Subcutaneous adipose tissue (tissue), 4 donors: Measurements from ENCODE around the gene MAPK14. TPM values are rescaled to one million over a fixed set of nuclear protein-coding genes. Genes with fewer than 3 reads are reported as not detected.

Source experiments
- CTCF ChIP-seq: fragments of 450-650 bp; IDR thresholded peaks from one replicate; pipeline ENCODE4 v1.5.1; 2016; ENCODE audit warnings: low read depth, mild to moderate bottlenecking, control low read depth, antibody characterized with exemption, moderate library complexity
- total RNA-seq, 4 donors: library from RNA; depleted of rRNA; stranded (reverse); fragments of >200 nt; gene quantifications; one replicate each; pipeline ENCODE4 v1.1.0, GENCODE V29; 2016

MAPK14 gene
- total RNA-seq, 4 donors from 2014 or later: 78.2 to 96.5 (median 88.8) TPM

DNA sequence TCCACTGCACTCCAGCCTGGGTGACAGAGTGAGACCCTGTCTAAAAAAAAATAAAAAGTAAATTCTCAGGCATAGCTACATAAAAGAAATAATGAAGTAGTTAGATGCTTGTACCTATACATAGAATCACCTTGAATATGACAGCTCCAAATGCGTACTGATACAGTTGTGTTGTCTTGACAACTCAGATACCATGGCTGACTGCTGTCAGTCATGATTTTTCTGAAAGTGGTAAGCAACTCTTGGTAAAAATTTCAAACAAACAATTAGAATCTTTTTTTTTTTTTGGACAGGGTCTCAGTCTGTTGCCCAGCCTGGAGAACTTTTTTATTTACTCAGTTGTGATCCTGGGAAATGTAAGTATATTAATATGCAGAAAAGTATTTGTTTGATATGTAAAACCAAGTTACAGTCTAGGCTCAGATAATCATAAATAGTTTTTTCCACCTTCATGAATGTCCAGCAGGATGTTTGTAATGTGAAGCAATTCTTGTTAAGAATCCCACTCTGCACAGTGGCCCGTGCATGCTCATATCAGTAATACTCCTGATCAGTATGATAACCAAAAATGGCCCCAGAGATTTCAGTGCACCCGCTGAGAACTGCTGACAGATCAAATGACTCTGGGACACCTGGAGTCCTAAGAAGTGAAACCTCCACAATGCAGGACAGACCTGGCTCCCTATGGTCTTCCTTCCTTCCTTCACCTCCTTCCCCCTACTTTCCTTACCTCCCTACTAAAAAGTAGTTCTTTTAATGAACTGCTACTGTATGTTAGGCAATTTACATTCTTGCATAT, 88.7 kb downstream of the MAPK14 start:
- TF ChIP-seq CTCF: no peak

GRCh38 chr6:36116943-36117342, 89.3 kb downstream of the MAPK14 start:
- no peak for TF ChIP-seq CTCF

- no peak for TF ChIP-seq CTCF
Measured at GRCh38 chr6:36117658-36118549, 90.3 kb downstream of the MAPK14 start.

GRCh38 chr6:36118550-36119107, 91.0 kb downstream of the MAPK14 start:
- no peak for TF ChIP-seq CTCF

GRCh38 chr6:36119209-36119608, 91.6 kb downstream of the MAPK14 start:
- no peak for TF ChIP-seq CTCF

DNA sequence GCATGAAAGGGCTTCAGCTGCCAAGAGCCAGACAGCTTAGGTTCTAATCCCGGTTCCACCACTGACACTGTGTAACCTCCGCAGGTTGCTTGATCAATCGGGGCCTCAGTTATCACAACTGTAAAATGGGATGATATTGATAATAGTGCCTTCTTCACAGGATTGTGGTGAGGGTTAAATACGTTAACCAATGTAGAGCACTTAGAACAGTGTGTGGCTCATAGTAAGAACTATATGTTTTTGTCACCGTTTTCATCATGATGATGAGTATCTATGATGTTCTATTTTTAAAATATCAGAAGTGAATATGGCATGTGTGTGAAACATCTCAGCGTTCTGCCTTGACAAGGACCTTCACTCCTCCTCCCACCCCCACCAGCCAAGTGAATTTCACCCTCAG, 92.4 kb downstream of the MAPK14 start:
- no peak for TF ChIP-seq CTCF

- no peak for TF ChIP-seq CTCF
Measured at GRCh38 chr6:36120539-36120938, 92.9 kb downstream of the MAPK14 start.
